GM20000 (cell line): ENCODE results near the gene PRELID1.

ENCODE experiments used
- DNase-seq: peaks from one replicate; pipeline ENCODE4 v3.0.0; 2012; ENCODE audit warnings: low spot score
- CTCF ChIP-seq: IDR thresholded peaks from 2 replicates; pipeline ENCODE4 v1.5.1; 2012; ENCODE audit warnings: mild to moderate bottlenecking, control low read depth; ENCODE audit errors: extremely low read depth, missing control alignments

The PRELID1 gene

GRCh38 chr5:177290816-177291596 is 12.6 kb upstream of the PRELID1 start:
- no peak for DNase-seq
- TF ChIP-seq CTCF = no peak

- no peak for DNase-seq
- no peak for TF ChIP-seq CTCF
These were observed 11.9 kb upstream of the PRELID1 start for GRCh38 chr5:177291735-177292134.

GRCh38 chr5:177293819-177294581 is 9.6 kb upstream of the PRELID1 start:
- no peak for DNase-seq
- no peak for TF ChIP-seq CTCF

GRCh38 chr5:177294632-177295031 is 9.0 kb upstream of the PRELID1 start:
- no peak for DNase-seq
- no peak for TF ChIP-seq CTCF

GRCh38 chr5:177295924-177296323 is 7.7 kb upstream of the PRELID1 start:
- no peak for TF ChIP-seq CTCF
- no peak for DNase-seq

GRCh38 chr5:177296581-177296980 is 7.0 kb upstream of the PRELID1 start:
- TF ChIP-seq CTCF = no peak
- no peak for DNase-seq

GRCh38 chr5:177297922-177298321 is 5.7 kb upstream of the PRELID1 start:
- TF ChIP-seq CTCF = no peak

More at GRCh38 chr5:177297922-177298321, 5.7 kb upstream of the PRELID1 start:
- no peak for DNase-seq
